ENCODE measurements around the gene EXD1.
"Not testable (repeated sequence)": the region's sequence is repeated elsewhere in the genome, so short reads cannot be mapped to it uniquely, and the experiment has no call there.

The EXD1 gene

DNA sequence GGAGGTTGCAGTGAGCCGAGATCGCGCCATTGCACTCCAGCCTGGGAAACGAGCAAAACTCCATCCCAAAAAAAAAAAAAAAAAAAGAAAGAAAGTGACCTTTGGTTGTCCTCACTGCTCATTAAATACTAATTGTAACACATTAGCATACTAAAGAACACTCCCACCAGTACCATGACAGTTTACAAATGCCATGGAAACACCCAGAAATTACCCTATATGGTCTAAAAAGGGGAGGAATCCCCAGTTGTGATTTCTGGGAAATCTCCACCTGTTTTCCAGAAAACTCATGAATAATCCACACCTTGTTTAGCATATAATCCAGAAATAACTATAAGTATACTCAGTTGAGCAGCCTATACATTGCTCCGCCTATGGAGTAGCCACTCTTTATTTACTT is 90.9 kb downstream of the EXD1 start:
- no peak for DNase-seq

DNA sequence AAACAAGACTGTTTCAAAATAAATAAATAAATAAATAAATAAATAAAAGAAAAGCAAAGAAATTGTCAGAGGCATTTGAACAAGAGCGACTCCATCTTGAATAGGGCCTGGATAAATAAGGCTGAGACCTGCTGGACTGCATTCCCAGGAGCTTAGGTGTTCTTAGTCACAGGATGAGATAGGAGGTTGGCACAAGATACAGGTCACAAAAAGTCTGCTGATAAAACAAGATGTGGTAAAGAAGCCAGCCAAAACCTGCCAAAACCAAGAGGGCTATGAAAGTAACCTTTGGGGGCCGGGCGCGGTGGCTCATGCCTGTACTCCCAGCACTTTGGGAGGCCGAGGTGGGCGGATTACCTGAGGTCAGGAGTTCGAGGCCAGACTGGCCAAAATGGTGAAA is 91.4 kb downstream of the EXD1 start:
- not testable (repeated sequence) for DNase-seq

GRCh38 chr15:41135580-41135979 is 95.0 kb downstream of the EXD1 start:
- DNase-seq, result not testable (repeated sequence)

DNA sequence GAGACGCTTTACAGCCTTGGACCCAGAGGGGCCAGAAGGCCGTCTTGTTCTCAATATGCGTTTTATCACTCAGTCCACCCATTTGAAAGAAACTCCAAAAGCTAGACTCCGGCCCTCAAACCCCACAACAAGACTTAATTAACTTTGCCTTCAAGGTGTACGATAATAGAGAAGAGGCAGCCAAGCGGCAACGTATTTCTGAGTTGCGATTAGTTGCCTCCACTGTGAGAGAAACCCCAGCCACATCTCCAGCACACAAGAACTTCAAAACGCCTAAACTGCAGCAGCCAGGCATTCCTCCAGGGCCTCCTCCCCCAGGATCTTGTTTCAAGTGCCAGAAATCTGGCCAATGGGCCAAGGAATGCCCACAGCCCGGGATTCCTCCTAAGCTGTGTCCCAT is 97.1 kb downstream of the EXD1 start:
- DNase-seq, result no peak

Measured in activated CD8-positive, alpha-beta memory T cell treated with anti-CD3 and anti-CD28 coated beads, Interleukin-2, amount 50 U/mL, for 48 hours (primary cell).